AG09309 (cell line): Measurements from ENCODE around the gene STX1A.

ENCODE experiments used
- DNase-seq: peaks from one replicate; pipeline ENCODE4 v3.0.0-alpha.2; 2010; ENCODE audit warnings: low read depth
- H3K4me3 ChIP-seq: 2 replicates; pipeline ENCODE4 v1.5.1; 2011; ENCODE audit warnings: mild to moderate bottlenecking, low read depth, low read length, moderate library complexity; ENCODE audit not compliant: control insufficient read depth
- TF ChIP-seq, protein P1 (sequence below): IDR thresholded peaks from 2 replicates; pipeline ENCODE4 v1.5.1; 2011; ENCODE audit warnings: mild to moderate bottlenecking, low read depth, low read length, inconsistent platforms; ENCODE audit not compliant: insufficient read depth, control insufficient read depth; ENCODE audit errors: missing control alignments

The STX1A gene

DNA sequence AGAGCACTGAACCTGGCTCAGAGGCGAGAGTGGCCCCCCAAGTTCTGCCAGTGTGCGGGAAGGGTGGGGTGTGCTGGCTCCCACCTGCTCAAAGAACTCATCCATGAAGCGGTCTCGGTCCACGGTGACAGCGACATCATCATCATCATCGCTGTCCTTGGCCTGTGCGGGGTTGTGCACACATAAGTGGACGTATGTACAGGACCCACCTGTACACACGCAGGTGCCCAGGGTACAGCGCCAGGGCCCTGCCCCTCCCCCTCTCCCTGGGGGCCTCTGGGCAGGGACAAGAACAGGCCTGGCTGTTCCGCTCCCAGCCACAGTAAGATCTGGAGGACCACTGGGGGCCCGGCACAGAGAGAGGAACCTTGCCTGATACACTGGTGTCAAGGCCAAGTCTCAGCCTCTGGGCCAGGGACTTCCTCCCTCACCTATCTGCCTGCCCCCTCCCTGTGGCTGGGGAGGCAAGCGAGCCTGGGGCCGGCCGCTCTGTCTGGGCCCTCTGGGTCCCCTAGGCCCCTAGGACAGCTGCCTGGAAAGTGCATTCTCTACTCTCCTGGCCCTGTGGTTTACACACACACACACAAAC, 10.4 kb downstream of the STX1A start:
- TF ChIP-seq, protein P1, sequence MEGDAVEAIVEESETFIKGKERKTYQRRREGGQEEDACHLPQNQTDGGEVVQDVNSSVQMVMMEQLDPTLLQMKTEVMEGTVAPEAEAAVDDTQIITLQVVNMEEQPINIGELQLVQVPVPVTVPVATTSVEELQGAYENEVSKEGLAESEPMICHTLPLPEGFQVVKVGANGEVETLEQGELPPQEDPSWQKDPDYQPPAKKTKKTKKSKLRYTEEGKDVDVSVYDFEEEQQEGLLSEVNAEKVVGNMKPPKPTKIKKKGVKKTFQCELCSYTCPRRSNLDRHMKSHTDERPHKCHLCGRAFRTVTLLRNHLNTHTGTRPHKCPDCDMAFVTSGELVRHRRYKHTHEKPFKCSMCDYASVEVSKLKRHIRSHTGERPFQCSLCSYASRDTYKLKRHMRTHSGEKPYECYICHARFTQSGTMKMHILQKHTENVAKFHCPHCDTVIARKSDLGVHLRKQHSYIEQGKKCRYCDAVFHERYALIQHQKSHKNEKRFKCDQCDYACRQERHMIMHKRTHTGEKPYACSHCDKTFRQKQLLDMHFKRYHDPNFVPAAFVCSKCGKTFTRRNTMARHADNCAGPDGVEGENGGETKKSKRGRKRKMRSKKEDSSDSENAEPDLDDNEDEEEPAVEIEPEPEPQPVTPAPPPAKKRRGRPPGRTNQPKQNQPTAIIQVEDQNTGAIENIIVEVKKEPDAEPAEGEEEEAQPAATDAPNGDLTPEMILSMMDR = no peak
- no peak for DNase-seq

DNA sequence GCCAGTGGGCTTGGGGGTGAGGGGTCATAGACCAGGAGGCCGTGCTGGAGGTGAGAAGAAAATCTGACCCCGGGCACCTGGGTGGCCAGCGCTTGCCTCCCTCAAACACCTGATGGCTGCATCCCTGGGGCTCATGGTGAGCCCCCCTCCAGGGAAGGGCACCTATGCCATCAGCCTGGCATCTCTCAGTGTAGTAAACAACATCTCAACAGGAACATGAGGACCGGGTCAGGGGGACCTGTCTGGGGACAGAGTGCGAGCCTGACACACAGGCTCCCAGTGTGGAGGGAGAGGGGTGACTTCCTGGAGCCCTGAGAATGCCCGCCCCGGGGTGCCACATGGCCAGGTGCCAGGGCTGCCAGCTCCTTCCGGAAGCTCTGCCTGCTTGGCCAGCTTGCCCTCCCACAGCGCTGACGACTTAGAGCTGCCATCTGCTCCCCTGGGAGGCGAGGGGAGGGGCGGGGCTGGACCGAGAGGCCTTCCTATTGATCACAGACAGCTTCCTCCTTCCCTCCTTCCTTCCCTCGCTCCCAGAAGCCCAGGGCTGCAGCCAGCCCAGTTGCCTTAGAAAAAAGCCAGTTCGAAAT, 12.3 kb downstream of the STX1A start:
- no peak overlapping the region for H3K4me3 ChIP-seq
- TF ChIP-seq, protein P1 = no peak
- DNase-seq = no peak

More for the DNA sequence above, 10.4 kb downstream of the STX1A start:
- no peak overlapping the region for H3K4me3 ChIP-seq

DNA sequence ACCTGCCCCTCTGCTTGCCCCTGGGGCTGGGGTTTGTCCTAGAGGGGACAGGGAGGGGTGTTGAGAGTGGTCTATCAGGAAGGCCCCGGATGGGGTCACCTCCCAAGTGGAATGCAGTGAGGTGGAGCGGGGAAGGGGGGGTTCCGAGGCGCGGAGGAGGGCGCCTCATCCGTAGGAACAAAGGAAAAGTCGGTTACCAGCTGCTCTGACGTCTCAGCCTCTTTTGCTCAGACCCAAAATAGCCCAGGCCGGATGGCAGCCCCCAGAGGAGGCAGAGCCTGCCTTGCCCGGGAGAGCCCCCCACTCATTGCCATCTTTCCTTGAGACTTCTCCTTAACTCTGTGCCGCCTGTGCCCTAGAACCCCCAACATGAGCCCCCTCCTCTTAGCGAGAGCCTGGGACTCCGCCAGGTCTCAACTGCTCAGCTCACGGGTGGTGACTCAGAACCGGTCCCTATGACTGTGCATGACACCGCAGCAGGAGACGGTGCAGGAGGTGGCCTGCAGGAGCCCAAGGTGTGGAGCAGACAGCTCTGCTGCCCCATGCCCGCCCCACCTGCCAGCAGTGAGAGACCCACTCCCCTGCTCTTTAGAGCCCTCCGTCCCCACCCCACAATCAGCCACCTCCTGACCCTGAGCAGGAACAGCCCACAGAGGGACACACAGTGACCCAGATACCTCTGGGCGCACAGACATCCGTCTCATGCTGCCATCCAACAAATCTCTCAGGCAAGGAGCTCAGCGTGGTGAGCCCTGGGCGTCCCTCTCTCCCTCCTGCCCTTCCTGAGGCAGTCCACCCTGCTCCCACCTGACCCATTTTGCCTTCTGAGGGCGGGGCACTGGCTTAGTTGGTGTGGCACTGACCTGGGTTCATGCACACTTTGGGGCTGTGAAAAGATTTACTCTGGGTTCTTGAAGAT, 13.1 kb downstream of the STX1A start:
- TF ChIP-seq, protein P1 = no peak
- no peak overlapping the region for H3K4me3 ChIP-seq
- DNase-seq = no peak

DNA sequence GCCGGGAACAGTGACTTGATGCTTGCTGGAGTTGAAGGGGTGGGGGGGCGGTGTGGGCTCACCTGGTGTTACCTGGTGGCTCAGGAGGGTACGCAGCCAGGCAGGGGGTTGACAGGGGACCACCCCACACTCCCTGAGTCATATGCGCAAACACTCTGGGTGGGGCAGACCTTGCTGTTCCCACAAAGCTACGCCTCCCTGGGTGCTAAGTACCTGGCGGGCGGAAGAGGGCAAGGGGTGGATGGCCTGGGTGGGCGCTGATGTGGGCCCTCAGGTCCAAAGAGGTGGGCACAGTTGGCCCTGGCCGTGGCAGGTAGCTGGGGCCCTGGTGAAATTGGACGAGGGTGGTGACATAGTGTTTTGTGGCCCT, 13.9 kb downstream of the STX1A start:
- TF ChIP-seq, protein P1 = no peak
- DNase-seq = no peak
- no peak overlapping the region for H3K4me3 ChIP-seq

DNA sequence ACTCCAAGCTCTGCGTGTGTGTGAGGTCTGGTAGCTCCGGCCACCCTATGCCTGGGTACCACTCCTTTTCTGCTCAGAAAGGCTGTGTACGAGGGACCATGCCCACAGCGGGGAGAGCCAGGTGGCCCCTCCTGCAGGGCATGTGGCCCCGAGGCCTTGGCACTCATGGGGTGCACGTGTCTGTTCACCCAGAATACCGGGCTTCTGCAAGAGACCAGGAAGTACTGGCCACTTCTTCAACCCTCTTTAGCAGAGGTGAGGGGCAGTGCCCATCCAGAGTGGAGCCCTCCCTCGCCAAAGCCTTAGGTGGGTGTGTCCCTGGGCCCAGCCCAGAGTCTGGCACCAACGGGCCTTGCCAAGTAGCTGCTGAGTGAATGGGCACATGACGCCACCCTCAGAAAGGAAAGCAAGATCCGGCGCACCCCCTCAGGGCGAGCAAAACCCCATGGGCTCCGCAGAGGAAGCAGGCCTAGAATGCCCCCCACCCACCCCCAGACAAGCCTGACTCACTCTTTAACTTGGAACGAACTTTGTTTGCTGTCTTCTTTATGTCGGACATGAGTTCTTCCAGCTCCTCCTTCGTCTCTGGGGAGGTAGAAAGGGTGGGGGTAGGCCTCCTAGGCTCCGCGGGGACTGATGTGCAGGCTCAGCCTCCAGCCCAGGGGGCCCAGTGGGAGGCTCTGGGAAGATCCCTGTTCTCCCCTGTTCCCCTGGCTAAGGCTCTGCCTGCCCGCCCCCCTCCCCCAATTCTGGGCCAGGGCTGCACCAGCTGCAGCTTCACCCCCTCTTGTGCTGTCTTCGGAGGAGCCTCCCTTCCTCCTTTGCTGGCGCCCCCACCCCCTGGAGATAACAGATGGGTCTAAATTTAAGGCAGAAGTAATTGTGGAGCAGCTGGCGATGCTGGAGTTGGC, 14.6 kb downstream of the STX1A start:
- H3K4me3 ChIP-seq = no peak overlapping the region
- TF ChIP-seq, protein P1 = no peak

More for the DNA sequence above, 14.6 kb downstream of the STX1A start:
- no peak for DNase-seq
